HUDEP-2 (cell line): ENCODE data around the gene C19orf44.
"Not testable (repeated sequence)": the region's sequence is repeated elsewhere in the genome, so short reads cannot be mapped to it uniquely, and the experiment has no call there.

Source experiments
- DNase-seq, 76 experiments: peaks; one replicate each; lab custom pipeline; 2025; ENCODE audit not compliant: unreplicated experiment in 76 of 76; lab: John Stamatoyannopoulos, UW

The C19orf44 gene

GRCh38 chr19:16495982-16496612 is at the start of gene C19orf44, which contains the start of gene CALR3:
TSS of gene C19orf44 (plus strand) at chr19:16496394. CDS start at chr19:16500793, 4,399 bp downstream.
TSS of gene CALR3 (minus strand) at chr19:16496167. CDS start at chr19:16496129, 38 bp downstream.
- peak; percentile 33 to 100 (median 99) for DNase-seq

GRCh38 chr19:16446724-16447368 is 49.3 kb upstream of the C19orf44 start:
- DNase-seq = peak in 74 of 76 experiments; percentile 29 to 92 (median 81)

DNA sequence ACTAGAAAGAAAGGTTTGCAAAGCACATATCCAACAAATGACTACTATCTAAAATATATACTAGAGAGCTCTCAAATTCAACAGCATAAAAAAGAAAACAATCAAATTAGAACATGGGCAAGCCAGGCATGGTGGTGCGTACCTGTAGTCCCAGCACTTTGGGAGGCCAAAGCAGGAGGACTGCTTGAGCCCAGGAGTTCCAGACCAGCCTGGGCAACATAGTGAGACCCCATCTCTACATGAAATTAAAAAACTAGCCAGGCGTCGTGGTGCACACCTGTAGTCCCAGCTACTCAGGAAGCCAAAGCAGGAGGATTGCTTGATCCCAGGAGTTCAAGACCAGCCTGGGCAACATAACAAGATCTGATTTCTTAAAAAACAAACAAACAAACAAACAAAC is 47.3 kb upstream of the C19orf44 start:
- DNase-seq = not testable (repeated sequence)

- peak in 8 of 76 experiments; percentile 7 to 34 (median 26) for DNase-seq
Observed at GRCh38 chr19:16449330-16449961, 46.7 kb upstream of the C19orf44 start.

- no peak for DNase-seq
Observed at GRCh38 chr19:16452325-16452724, 43.9 kb upstream of the C19orf44 start.

DNA sequence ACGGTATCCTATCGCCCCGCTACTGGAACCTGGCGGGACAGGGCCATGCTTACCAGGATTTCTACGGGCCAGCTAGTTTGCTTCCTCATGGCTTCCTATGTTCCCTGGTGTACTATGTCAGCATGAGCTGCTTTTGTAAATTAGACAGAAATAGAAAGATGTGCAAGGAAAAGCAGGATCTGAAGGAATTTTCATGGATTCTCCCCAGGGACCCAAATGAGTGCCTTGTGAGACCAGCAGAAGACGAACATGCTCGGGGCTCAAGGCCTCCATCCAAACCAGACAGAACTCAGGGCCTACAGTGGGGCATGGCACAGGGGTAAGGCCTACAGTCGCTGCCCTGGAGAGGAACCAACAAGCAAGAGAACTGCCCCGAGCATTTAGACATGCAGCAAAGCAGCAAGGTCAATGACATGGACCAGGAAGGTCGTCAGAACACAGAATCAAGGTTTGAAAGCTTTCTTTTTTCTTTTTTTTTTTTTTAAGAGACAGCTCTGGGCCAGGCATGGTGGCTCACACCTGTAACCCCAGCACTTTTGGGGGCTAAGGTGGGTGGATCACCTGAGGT is 41.8 kb upstream of the C19orf44 start:
- DNase-seq = no peak

DNA sequence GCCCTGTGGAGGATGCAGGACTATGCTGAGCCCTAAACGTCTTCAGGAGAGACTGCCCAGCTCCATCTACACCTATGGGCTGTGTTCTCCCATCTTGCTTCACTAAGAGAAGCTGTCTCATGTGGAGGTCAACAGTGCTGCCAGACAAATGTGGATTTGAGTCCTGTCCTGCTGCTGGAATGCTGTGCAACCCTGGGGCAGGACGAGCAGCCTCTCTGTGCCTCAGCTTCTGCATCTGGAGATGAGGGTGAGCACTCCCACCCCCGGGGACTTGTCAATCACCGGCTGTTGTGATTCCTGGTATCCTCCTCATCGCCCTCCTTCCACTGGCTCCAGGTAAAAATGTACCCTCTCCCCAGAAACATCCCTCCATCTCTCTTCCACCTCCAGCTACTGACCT is 40.7 kb upstream of the C19orf44 start:
- no peak for DNase-seq

- DNase-seq = no peak
Observed at GRCh38 chr19:16456652-16457194, 39.5 kb upstream of the C19orf44 start.

DNA sequence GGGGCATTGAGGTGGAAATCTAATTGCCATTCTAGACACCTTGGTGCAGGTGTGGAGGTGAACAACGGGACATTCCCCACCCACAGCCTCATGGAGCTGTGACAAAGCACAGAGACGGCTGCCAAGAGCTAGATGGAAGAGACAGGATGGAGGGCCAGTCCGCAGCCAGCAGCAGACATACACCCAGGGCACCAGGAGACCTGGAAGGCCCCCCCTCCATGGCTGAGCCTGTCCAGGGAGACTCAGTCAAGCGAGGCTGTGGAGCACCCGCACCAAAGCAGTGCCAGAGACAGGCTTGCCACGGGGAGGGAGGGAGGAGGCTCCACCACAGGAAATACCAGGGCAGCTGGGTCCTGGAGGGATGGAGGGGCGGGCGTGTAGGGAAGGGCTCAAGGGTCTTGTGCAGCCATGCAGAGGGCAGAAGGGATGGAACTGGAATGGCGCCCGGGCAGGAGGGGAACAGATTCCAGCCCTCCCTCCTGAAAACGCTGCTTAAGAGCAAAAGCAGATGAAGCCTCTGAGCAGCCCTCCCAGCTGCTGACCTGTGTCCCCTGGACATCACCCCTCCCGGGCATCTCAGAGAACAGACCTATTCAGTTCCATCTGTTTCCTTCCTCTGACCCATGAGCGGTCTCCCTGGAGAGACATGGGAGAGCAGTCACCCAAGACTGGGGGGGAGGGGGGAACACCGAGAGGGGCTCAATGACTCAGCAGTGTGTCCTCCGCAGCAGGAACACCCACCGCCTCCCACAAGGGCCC is 38.8 kb upstream of the C19orf44 start:
- no peak for DNase-seq

DNA sequence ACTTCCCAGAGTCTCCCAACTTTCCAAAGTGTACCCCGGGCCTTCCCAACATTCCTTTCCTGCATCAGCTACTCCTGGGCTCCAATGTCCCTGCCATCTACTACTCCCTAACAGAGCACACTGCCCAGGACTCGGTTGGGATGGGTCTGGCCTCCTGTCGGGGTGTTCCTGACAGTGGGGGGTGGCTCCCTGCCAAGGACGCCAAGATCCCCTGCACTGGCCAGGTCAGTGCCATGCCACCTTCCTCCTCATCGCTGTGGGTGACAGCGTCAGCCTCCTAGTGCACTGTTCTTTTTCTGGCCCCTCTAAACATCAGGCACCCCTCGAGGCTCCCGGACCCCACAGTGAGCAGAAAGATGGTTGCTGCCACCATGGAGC is 38.3 kb upstream of the C19orf44 start:
- DNase-seq = no peak

GRCh38 chr19:16458391-16459341 is 37.5 kb upstream of the C19orf44 start:
- no peak for DNase-seq

- DNase-seq = no peak
Observed at GRCh38 chr19:16459680-16460079, 36.5 kb upstream of the C19orf44 start.

DNA sequence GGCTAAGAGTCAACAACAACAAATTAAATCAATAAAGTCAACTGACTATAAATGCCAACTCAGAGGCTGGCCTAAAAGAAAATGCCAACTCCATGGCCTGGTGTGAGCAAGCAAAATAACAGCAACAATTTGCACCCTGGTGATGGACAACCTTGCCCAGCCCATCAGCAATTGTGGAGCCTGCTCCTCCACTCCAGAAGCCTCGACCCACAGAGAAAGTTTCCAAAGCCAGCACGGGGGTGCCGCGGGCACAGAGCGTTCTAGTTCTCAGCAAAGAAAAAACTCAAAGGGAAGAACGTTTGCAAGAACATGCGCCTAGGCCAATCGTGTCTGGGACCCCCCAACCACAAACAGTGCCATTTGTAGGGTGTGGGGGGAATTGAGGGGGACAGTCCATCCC is 35.7 kb upstream of the C19orf44 start:
- DNase-seq = no peak

DNA sequence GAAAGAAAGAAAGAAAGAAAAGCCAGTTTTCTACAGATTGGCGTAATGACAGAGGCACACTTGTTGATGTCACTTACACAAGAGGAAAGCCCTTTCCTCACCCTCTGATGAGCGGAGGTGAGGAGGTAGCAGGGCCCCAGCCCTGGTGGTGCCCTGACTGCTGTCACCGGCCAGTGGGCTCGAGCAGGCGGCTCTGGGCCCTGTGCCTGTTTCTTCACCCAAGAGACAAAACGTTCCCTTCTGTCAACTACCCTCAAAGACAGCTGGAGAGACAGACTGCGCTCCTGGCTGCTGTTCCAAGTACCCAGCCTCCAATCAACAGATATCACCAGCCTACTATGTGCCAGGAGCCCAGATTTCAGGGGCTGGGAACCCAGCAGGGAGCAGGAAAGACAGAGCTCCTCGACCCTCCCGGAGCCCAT is 34.6 kb upstream of the C19orf44 start:
- no peak for DNase-seq

GRCh38 chr19:16462757-16463250 is 33.4 kb upstream of the C19orf44 start:
- peak in 44 of 76 experiments; percentile 21 to 65 (median 41) for DNase-seq

- DNase-seq = no peak
Observed at GRCh38 chr19:16463341-16463990, 32.7 kb upstream of the C19orf44 start.

- DNase-seq = peak in 15 of 76 experiments; percentile 18 to 54 (median 30)
Observed at GRCh38 chr19:16463991-16464575, 32.1 kb upstream of the C19orf44 start.

DNA sequence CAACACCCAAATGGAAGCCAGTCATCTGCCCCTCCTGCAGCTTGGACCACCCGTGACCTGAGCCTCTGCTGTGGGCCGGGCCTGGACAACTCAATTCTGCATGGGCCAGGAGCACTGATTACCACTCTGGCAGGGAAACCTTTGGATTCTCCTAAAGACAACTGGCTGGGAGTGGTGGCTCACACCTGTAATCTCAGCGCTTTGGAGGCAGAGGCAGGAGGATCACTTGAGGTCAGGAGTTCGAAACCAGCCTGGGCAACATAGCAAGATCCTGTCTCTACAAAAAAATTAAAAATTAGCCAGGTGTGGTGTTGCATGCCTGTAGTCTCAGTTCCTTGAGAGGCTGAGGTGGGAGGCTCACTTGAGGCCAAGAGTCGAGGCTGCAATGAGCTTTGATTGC is 31.0 kb upstream of the C19orf44 start:
- DNase-seq = no peak
